A549 (cell line): ENCODE data around the gene PRKCE. TPM values are rescaled to one million over a fixed set of nuclear protein-coding genes. Genes with fewer than 3 reads are reported as not detected.

Experiments
- ATAC-seq, 2 experiments: fragments of 200-7000 bp in 1 of 2; fragments of >200 bp in 1 of 2; cut with Nextera tagmentation in 1 of 2; cut with Tn5 transposase in 1 of 2; 3 replicates each; pipeline versions ENCODE4 v1.8.0 to v1.9.1; 2018 to 2020; ENCODE audit warnings: mild to moderate bottlenecking in 1 of 2, moderate library complexity in 1 of 2
- CTCF ChIA-PET: fragments of 300-600 bp; sonication (Branson Sonifier 250); formaldehyde crosslinking; extraction: SDS; loops from one replicate; lab custom pipeline; 2021; ENCODE audit warnings: antibody characterized with exemption, inconsistent platforms; lab: Yijun Ruan, JAX
- POLR2A ChIA-PET: fragments of 350-600 bp; formaldehyde crosslinking; extraction: SDS; loops from one replicate; lab custom pipeline; 2021; ENCODE audit warnings: antibody characterized with exemption, inconsistent platforms; lab: Yijun Ruan, JAX
- DNase-seq, 2 experiments: peaks; one replicate each; pipeline versions ENCODE4 v3.0.0 to v3.0.0-alpha.2; 2011 to 2016; ENCODE audit warnings: low read depth in 1 of 2, low spot score in 1 of 2
- FAIRE-seq: peaks from 2 replicates; lab custom pipeline; 2011; peaks lifted over from hg19 to GRCh38; lab: Jason Lieb, UNC
- H3K27ac ChIP-seq, 2 experiments: fragments of >200 bp; sonication (Bioruptor Twin); formaldehyde crosslinking; 3 replicates each; pipeline ENCODE4 v1.5.1; 2016 to 2017
- H3K4me1 ChIP-seq: fragments of >200 bp; sonication (Bioruptor Twin); formaldehyde crosslinking; 3 replicates; pipeline ENCODE4 v1.6.1; 2016
- H3K4me2 ChIP-seq: fragments of >200 bp; sonication (Bioruptor Twin); formaldehyde crosslinking; 3 replicates; pipeline ENCODE4 v1.6.1; 2016
- H3K4me3 ChIP-seq: fragments of >200 bp; sonication (Bioruptor Twin); formaldehyde crosslinking; 3 replicates; pipeline ENCODE4 v1.5.1; 2016
- H3K9me3 ChIP-seq: fragments of >200 bp; sonication (Bioruptor Twin); formaldehyde crosslinking; 3 replicates; pipeline ENCODE4 v1.6.1; 2016
- BCL3 ChIP-seq: fragments of >200 bp; sonication (Bioruptor Twin); formaldehyde crosslinking; IDR thresholded peaks from 3 replicates; pipeline ENCODE4 v1.6.1; 2016
- CEBPB ChIP-seq, 2 experiments: fragments of >200 bp in 1 of 2; sonication (Bioruptor Twin) in 1 of 2; formaldehyde crosslinking in 1 of 2; IDR thresholded peaks; 2 replicates each; pipeline ENCODE4 v1.6.1; 2012 to 2016
- CHD2 ChIP-seq: fragments of 150-350 bp; IDR thresholded peaks from 2 replicates; pipeline ENCODE4 v1.6.1; 2014; ENCODE audit warnings: low read length; ENCODE audit not compliant: partially characterized antibody
- E2F6 ChIP-seq: IDR thresholded peaks from 2 replicates; pipeline ENCODE4 v1.6.1; 2012; ENCODE audit warnings: low read depth, borderline replicate concordance
- EHF ChIP-seq: fragments of 250-450 bp; sonication (Bioruptor Pico); IDR thresholded peaks from 2 replicates; pipeline ENCODE4 v1.5.0; 2020; ENCODE audit warnings: mild to moderate bottlenecking
- EHMT2 ChIP-seq: fragments of 200-600 bp; sonication (generic); IDR thresholded peaks from 2 replicates; pipeline ENCODE4 v1.6.1; 2016; ENCODE audit warnings: antibody characterized with exemption, low read depth, mild to moderate bottlenecking, moderate library complexity
- ELK1 ChIP-seq: fragments of 150-350 bp; IDR thresholded peaks from 2 replicates; pipeline ENCODE4 v1.6.1; 2014; ENCODE audit warnings: low read depth, mild to moderate bottlenecking, low read length
- FOSL2 ChIP-seq, 2 experiments: fragments of 450-650 bp in 1 of 2; fragments of >200 bp in 1 of 2; sonication (Bioruptor Twin) in 1 of 2; formaldehyde crosslinking; IDR thresholded peaks; 2 replicates each; pipeline versions ENCODE4 v1.5.0 to v1.6.1; 2016 to 2020; ENCODE audit warnings: mild to moderate bottlenecking in 1 of 2, moderate library complexity in 1 of 2
- HDAC2 ChIP-seq: fragments of 200-600 bp; sonication (generic); IDR thresholded peaks from 2 replicates; pipeline ENCODE4 v1.6.1; 2016
- HOXB13 ChIP-seq: fragments of 250-450 bp; sonication (Bioruptor Pico); IDR thresholded peaks from 2 replicates; pipeline ENCODE4 v1.5.0; 2020; ENCODE audit warnings: low read depth, mild to moderate bottlenecking, moderate library complexity
- JUNB ChIP-seq: fragments of >200 bp; sonication (Bioruptor Twin); formaldehyde crosslinking; IDR thresholded peaks from 2 replicates; pipeline ENCODE4 v1.6.1; 2016
- KDM1A ChIP-seq: fragments of 200-600 bp; sonication (generic); IDR thresholded peaks from 2 replicates; pipeline ENCODE4 v1.6.1; 2016; ENCODE audit warnings: low read depth, mild to moderate bottlenecking
- MAX ChIP-seq: IDR thresholded peaks from 2 replicates; pipeline ENCODE4 v1.6.1; 2012
- NFE2L2 ChIP-seq: fragments of 150-350 bp; conservative IDR thresholded peaks from 2 replicates; pipeline ENCODE4 v1.6.1; 2014; ENCODE audit warnings: low read length
- NR3C1 ChIP-seq: fragments of >200 bp; sonication (Bioruptor Twin); formaldehyde crosslinking; IDR thresholded peaks from 3 replicates; pipeline ENCODE4 v1.6.1; 2017
- PBX3 ChIP-seq: IDR thresholded peaks from 2 replicates; pipeline ENCODE4 v1.6.1; 2012
- PHF8 ChIP-seq: fragments of 200-600 bp; sonication (generic); IDR thresholded peaks from 2 replicates; pipeline ENCODE4 v1.6.1; 2016; ENCODE audit warnings: low read depth, mild to moderate bottlenecking, antibody characterized with exemption, moderate library complexity, borderline replicate concordance
- POLR2A ChIP-seq: IDR thresholded peaks from 2 replicates; pipeline ENCODE4 v1.6.1; 2012; ENCODE audit warnings: mild to moderate bottlenecking, low read length
- POLR2AphosphoS2 ChIP-seq: conservative IDR thresholded peaks from 2 replicates; pipeline ENCODE4 v1.6.1; 2012; ENCODE audit warnings: low read length, improper control_type of control experiment, inconsistent platforms
- RCOR1 ChIP-seq: fragments of 150-350 bp; IDR thresholded peaks from 2 replicates; pipeline ENCODE4 v1.6.1; 2014; ENCODE audit warnings: antibody characterized with exemption, low read length, low read depth
- REST ChIP-seq: fragments of 200-600 bp; sonication (generic); IDR thresholded peaks from 2 replicates; pipeline ENCODE4 v1.6.1; 2016; ENCODE audit warnings: antibody characterized with exemption, mild to moderate bottlenecking, moderate library complexity
- RFX5 ChIP-seq: fragments of 450-650 bp; IDR thresholded peaks from 2 replicates; pipeline ENCODE4 v1.7.1; 2014; ENCODE audit warnings: antibody characterized with exemption, mild to moderate bottlenecking, moderate library complexity
- RNF2 ChIP-seq: fragments of 200-600 bp; sonication (generic); IDR thresholded peaks from 2 replicates; pipeline ENCODE4 v1.6.1; 2016; ENCODE audit warnings: low read depth, mild to moderate bottlenecking, antibody characterized with exemption, moderate library complexity, borderline replicate concordance
- WGBS: methylation state at CpG from one replicate; pipeline ENCODE4 v1.1.6; 2017; ENCODE audit errors: missing lambda C conversion rate; 5-methylcytosine and 5-hydroxymethylcytosine counted together
- polyA plus RNA-seq, 4 experiments: library from polyadenylated mRNA; depleted of rRNA in 3 of 4; stranded (reverse); fragments of >200 nt; fragmentation: RNase III in 1 of 4; extraction: RNeasy Plus Mini Kit Qiagen cat#74134 plus additional on column Dnase treatment in 1 of 4; gene quantifications; 2 replicates in 3 of 4; 3 replicates in 1 of 4; pipeline ENCODE4 v1.2.3, GENCODE V29; 2011 to 2017

Gene PRKCE
- polyA plus RNA-seq, 2 of the 4 experiments (the other 2 are of a cell fraction): 11.5 to 12.0 TPM

GRCh38 chr2:45782436-45782835, 131.0 kb downstream of the PRKCE start:
- DNase-seq: no peak

GRCh38 chr2:45782986-45783385, 131.5 kb downstream of the PRKCE start:
- Histone ChIP-seq H3K4me2 (no peak overlapping the region), H3K4me3 (no peak overlapping the region), H3K9me3 (no peaks in the 10 kb centered on the region), H3K27ac (no peak overlapping the region), H3K4me1 (no peaks in the 10 kb centered on the region)
- TF ChIP-seq CHD2: no peak
- no peak for TF ChIP-seq RNF2
- TF ChIP-seq ELK1: no peak
- TF ChIP-seq MAX: no peak
- no peak for TF ChIP-seq POLR2A
- no peak for TF ChIP-seq HOXB13 (CRISPR knock-in tag)
- no peak for TF ChIP-seq CEBPB (IDR thresholded peaks at IDR 0.05)
- TF ChIP-seq KDM1A: no peak
- no peak for TF ChIP-seq RFX5
- TF ChIP-seq E2F6: no peak
- no peak for TF ChIP-seq NFE2L2
- TF ChIP-seq RCOR1: no peak
- TF ChIP-seq EHMT2: no peak
- TF ChIP-seq EHF: no peak
- TF ChIP-seq BCL3: no peak
- no peak for TF ChIP-seq PHF8
- 88% methylated on average over 4 of the region's 4 CpGs for WGBS
- ChIA-PET POLR2A (no interaction called here), CTCF (interaction anchor here (1.0 to 7.7 kb wide), 2 partner anchors 7 to 14 kb away, joined by 3 to 60 read pairs; no protein-coding TSS in a partner anchor)
- FAIRE-seq (no peak), ATAC-seq (no peak), DNase-seq (no peak)

More at GRCh38 chr2:45782436-45782835, 131.0 kb downstream of the PRKCE start:
- TF ChIP-seq PHF8 (no peak), PBX3 (no peak), REST (no peak), RNF2 (no peak), NFE2L2 (no peak), FOSL2 (IDR thresholded peaks at IDR 0.05) (no peak), FOSL2 (CRISPR knock-in tag; IDR thresholded peaks at IDR 0.05) (no peak), NR3C1 (no peak), HDAC2 (no peak), JUNB (no peak), POLR2AphosphoS2 (no peak)
- H3K4me3 ChIP-seq: no peak overlapping the region
- FAIRE-seq: no peak
- H3K27ac ChIP-seq: no peak overlapping the region
- POLR2A ChIA-PET: no interaction called here
- no peak overlapping the region for H3K4me2 ChIP-seq
- no peaks in the 10 kb centered on the region for H3K9me3 ChIP-seq
- ATAC-seq: no peak
- 93% methylated on average over 4 of the region's 4 CpGs for WGBS
- H3K4me1 ChIP-seq: no peaks in the 10 kb centered on the region
- CTCF ChIA-PET: interaction anchor here (1.0 to 7.7 kb wide), 2 partner anchors 8 to 14 kb away, joined by 3 to 60 read pairs; no protein-coding TSS in a partner anchor
